Loucy (cell line): ENCODE data around the gene FAM234A.
A peak's percentile ranks its signal among the peaks of the same experiment; 100 is the strongest.
"Not testable (repeated sequence)": the region's sequence is repeated elsewhere in the genome, so short reads cannot be mapped to it uniquely, and the experiment has no call there.

ENCODE experiments used
- H2AFZ ChIP-seq: fragments of 200-600 bp; sonication (generic); 2 replicates; pipeline ENCODE4 v1.6.0; 2016; ENCODE audit warnings: antibody characterized with exemption, mild to moderate bottlenecking, low read length, moderate library complexity
- H3F3A ChIP-seq: fragments of 200-600 bp; 2 replicates; pipeline ENCODE4 v1.6.0; 2016; ENCODE audit warnings: antibody characterized with exemption, low read depth, mild to moderate bottlenecking
- H3K27me3 ChIP-seq: fragments of 200-600 bp; sonication (generic); 2 replicates; pipeline ENCODE4 v1.6.1; 2014; ENCODE audit warnings: low read length, mild to moderate bottlenecking; ENCODE audit not compliant: insufficient read depth, poor library complexity, severe bottlenecking
- H3K36me3 ChIP-seq: fragments of 200-600 bp; sonication (generic); 2 replicates; pipeline ENCODE4 v1.6.1; 2016; ENCODE audit warnings: low read length; ENCODE audit not compliant: insufficient read depth
- H3K4me1 ChIP-seq: fragments of 200-600 bp; sonication (generic); 2 replicates; pipeline ENCODE4 v1.5.1; 2014; ENCODE audit warnings: low read length, mild to moderate bottlenecking; ENCODE audit not compliant: insufficient read depth, poor library complexity, severe bottlenecking
- H3K4me2 ChIP-seq: fragments of 200-600 bp; sonication (generic); 2 replicates; pipeline ENCODE4 v1.6.0; 2014; ENCODE audit warnings: antibody characterized with exemption, low read length, low read depth, mild to moderate bottlenecking; ENCODE audit not compliant: poor library complexity, severe bottlenecking
- H3K4me3 ChIP-seq: fragments of 200-600 bp; sonication (generic); 2 replicates; pipeline ENCODE4 v1.5.1; 2014; ENCODE audit warnings: low read length, mild to moderate bottlenecking, mixed read lengths; ENCODE audit not compliant: poor library complexity, severe bottlenecking
- H3K79me2 ChIP-seq: fragments of 200-600 bp; sonication (generic); 2 replicates; pipeline ENCODE4 v1.6.1; 2014; ENCODE audit warnings: low read length; ENCODE audit not compliant: insufficient read depth
- H3K9ac ChIP-seq: fragments of 200-600 bp; sonication (generic); 2 replicates; pipeline ENCODE4 v1.6.0; 2014; ENCODE audit warnings: mild to moderate bottlenecking, low read depth, low read length, moderate library complexity; ENCODE audit not compliant: poor library complexity, severe bottlenecking
- H3K9me2 ChIP-seq: fragments of 200-600 bp; sonication (generic); replicated peaks from 2 replicates; pipeline ENCODE4 v1.6.1; 2016; ENCODE audit warnings: low read depth, low read length, mixed read lengths
- H3K9me3 ChIP-seq: fragments of 200-600 bp; sonication (generic); 2 replicates; pipeline ENCODE4 v1.6.1; 2014; ENCODE audit warnings: mild to moderate bottlenecking, antibody characterized with exemption, low read length, low read depth; ENCODE audit not compliant: insufficient read depth
- H4K20me1 ChIP-seq: fragments of 200-600 bp; sonication (generic); 2 replicates; pipeline ENCODE4 v1.6.0; 2014; ENCODE audit warnings: antibody characterized with exemption, low read length, mild to moderate bottlenecking; ENCODE audit not compliant: insufficient read depth, poor library complexity, severe bottlenecking
- EZH2phosphoT487 ChIP-seq: fragments of 200-600 bp; IDR thresholded peaks from 2 replicates; pipeline ENCODE4 v1.6.1; 2018; ENCODE audit warnings: antibody characterized with exemption, mild to moderate bottlenecking, moderate library complexity, borderline replicate concordance
- TF ChIP-seq, protein P1 (sequence below): fragments of 200-600 bp; sonication (generic); conservative IDR thresholded peaks from 2 replicates; pipeline ENCODE4 v1.5.1; 2014; ENCODE audit warnings: mild to moderate bottlenecking, antibody characterized with exemption, low read length

The FAM234A gene

DNA sequence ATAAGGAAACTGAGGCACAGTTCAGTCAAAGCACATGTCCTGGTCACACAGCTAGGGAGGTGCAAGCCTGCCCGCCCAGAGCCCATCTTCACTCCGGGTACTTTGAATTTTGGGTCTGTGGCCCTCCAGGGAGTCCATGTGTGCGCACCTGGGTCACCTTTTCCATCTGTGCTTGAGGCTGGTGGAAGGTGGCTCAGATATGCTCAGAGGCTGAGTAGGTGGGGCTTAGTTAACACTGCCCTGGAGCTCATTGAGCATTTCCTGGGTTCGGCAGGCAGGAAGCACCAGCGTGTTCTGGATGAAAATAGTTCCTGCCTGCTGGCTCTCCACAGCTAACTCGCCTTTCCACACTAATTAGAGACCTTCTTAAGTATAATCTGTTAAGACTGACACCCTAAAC, 19.2 kb downstream of the FAM234A start:
- no peak for TF ChIP-seq EZH2phosphoT487
- TF ChIP-seq, protein P1, sequence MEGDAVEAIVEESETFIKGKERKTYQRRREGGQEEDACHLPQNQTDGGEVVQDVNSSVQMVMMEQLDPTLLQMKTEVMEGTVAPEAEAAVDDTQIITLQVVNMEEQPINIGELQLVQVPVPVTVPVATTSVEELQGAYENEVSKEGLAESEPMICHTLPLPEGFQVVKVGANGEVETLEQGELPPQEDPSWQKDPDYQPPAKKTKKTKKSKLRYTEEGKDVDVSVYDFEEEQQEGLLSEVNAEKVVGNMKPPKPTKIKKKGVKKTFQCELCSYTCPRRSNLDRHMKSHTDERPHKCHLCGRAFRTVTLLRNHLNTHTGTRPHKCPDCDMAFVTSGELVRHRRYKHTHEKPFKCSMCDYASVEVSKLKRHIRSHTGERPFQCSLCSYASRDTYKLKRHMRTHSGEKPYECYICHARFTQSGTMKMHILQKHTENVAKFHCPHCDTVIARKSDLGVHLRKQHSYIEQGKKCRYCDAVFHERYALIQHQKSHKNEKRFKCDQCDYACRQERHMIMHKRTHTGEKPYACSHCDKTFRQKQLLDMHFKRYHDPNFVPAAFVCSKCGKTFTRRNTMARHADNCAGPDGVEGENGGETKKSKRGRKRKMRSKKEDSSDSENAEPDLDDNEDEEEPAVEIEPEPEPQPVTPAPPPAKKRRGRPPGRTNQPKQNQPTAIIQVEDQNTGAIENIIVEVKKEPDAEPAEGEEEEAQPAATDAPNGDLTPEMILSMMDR = no peak
- Histone ChIP-seq H4K20me1 (no peaks in the 10 kb centered on the region), H3K27me3 (no peaks in the 10 kb centered on the region), H3K9ac (peak overlapping the region; percentile 63), H3K36me3 (no peaks in the 10 kb centered on the region), H3K79me2 (peaks cover 5% of the 10 kb centered on the region; the same call in 1 of the 2 replicates), H3K4me3 (peak overlapping the region; percentile 67), H3K9me2 (no peaks in the 10 kb centered on the region), H3K9me3 (no peaks in the 10 kb centered on the region), H2AFZ (no peak overlapping the region), H3F3A (peaks cover 3% of the 10 kb centered on the region; the same call in 1 of the 2 replicates), H3K4me2 (peak overlapping the region; percentile 91), H3K4me1 (peaks cover 31% of the 10 kb centered on the region)

DNA sequence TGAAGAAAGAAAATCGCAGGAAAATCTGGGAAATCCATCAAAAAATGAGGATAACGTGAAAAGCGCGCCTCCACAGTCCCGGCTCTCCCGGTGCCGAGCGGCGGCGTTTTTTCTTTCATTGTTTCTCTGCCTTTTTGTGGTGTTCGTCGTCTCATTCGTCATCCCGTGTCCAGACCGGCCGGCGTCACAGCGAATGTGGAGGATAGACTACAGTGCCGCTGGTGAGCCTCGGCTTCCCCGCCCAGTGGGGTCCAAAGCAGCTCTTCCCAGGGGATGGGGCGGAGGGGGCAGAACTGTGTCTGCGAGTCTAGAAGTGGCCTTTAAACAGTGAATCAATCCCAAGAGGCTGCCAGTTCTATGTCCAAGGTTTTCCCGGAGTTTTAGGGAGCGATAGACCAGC, 19.8 kb downstream of the FAM234A start:
- peaks cover 34% of the 10 kb centered on the region for H3K4me1 ChIP-seq
- H3K4me3 ChIP-seq = peak overlapping the region; percentile 67
- no peaks in the 10 kb centered on the region for H3K9me2 ChIP-seq
- H3F3A ChIP-seq = peaks cover 3% of the 10 kb centered on the region; the same call in 1 of the 2 replicates
- peaks cover 5% of the 10 kb centered on the region; the same call in 1 of the 2 replicates for H3K79me2 ChIP-seq
- H3K27me3 ChIP-seq = no peaks in the 10 kb centered on the region
- TF ChIP-seq, protein P1 = no peak
- no peak for TF ChIP-seq EZH2phosphoT487
- peak overlapping the region; percentile 63 for H3K9ac ChIP-seq
- no peaks in the 10 kb centered on the region for H3K9me3 ChIP-seq
- H4K20me1 ChIP-seq = no peaks in the 10 kb centered on the region
- no peaks in the 10 kb centered on the region for H3K36me3 ChIP-seq
- H2AFZ ChIP-seq = no peak overlapping the region
- peak overlapping the region; percentile 91 for H3K4me2 ChIP-seq

DNA sequence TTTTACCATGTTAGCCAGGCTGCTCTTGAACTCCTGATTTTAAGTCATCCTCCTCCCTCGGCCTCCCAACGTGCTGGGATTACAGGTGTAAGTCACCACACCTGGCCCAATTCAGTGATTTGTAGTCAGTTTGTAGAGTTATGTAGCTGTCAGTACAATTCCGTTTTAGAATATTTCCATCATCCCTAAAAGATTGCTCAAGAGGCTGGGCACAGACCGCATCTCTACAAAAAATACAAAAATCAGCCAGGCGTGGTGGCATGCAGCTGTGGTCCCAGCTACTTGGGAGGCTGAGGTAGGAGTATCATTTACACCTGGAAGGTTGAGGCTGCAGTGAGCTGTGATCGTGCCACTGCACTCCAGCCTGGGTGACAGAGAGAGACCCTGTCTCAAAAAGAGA, 20.6 kb downstream of the FAM234A start:
- Histone ChIP-seq H3K79me2 (peaks cover 5% of the 10 kb centered on the region; the same call in 1 of the 2 replicates), H3K36me3 (no peaks in the 10 kb centered on the region), H4K20me1 (no peaks in the 10 kb centered on the region), H3K4me1 (peaks cover 34% of the 10 kb centered on the region), H3F3A (peaks cover 3% of the 10 kb centered on the region; the same call in 1 of the 2 replicates), H3K9ac (no peak overlapping the region), H3K27me3 (no peaks in the 10 kb centered on the region), H3K4me3 (no peak overlapping the region), H3K4me2 (peak overlapping the region; percentile 21), H3K9me2 (no peaks in the 10 kb centered on the region), H3K9me3 (no peaks in the 10 kb centered on the region), H2AFZ (no peak overlapping the region)
- TF ChIP-seq EZH2phosphoT487 = no peak
- TF ChIP-seq, protein P1 = no peak

DNA sequence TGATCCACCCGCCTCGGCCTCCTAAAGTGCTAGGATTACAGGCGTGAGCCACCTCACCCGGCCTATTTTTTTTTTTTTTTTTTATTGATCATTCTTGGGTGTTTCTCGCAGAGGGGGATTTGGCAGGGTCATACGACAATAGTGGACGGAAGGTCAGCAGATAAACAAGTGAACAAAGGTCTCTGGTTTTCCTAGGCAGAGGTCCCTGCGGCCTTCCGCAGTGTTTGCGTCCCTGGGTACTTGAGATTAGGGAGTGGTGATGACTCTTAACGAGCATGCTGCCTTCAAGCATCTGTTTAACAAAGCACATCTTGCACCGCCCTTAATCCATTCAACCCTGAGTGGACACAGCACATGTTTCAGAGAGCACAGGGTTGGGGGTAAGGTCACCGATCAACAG, 23.5 kb downstream of the FAM234A start:
- not testable (repeated sequence) for H3K9me3 ChIP-seq, H4K20me1 ChIP-seq, H3K27me3 ChIP-seq, H3K9me2 ChIP-seq, H3K9ac ChIP-seq, H3K4me2 ChIP-seq, H3K79me2 ChIP-seq, H3K4me3 ChIP-seq, H3F3A ChIP-seq, H3K36me3 ChIP-seq, H2AFZ ChIP-seq
- H3K4me1 ChIP-seq = peaks cover 21% of the 10 kb centered on the region
